Esophagus muscularis mucosa (tissue), 3 donors: Measurements from ENCODE around the gene MSI2.

ENCODE experiments used
- CTCF ChIP-seq, 3 experiments: fragments of 200-600 bp in 2 of 3; fragments of 450-650 bp in 1 of 3; sonication (generic) in 2 of 3; IDR thresholded peaks; one replicate each; pipeline ENCODE4 v1.5.1; 2017 to 2019; ENCODE audit warnings: antibody characterized with exemption in 3 of 3, mild to moderate bottlenecking in 2 of 3, moderate library complexity in 1 of 3
- POLR2AphosphoS5 ChIP-seq, 2 donors: sonication (generic); formaldehyde crosslinking; IDR thresholded peaks; one replicate each; pipeline ENCODE4 v1.6.1; 2017; ENCODE audit warnings: antibody characterized with exemption in 2 of 2

GRCh38 chr17:57434361-57434760, 178.0 kb downstream of the MSI2 start:
- no peak for TF ChIP-seq POLR2AphosphoS5 (IDR thresholded peaks at IDR 0.05)
- TF ChIP-seq CTCF (IDR thresholded peaks at IDR 0.05): no peak
